ENCODE results near the gene C8B.
A peak's percentile ranks its signal among the peaks of the same experiment; 100 is the strongest.

C8B gene

GRCh38 chr1:56903778-56904177, 62.0 kb downstream of the C8B start:
- Histone ChIP-seq H3K36me3 (no peaks in the 10 kb centered on the region), H3K4me1 (peaks cover 9 to 25% (median 11%) of the 10 kb centered on the region in 10 experiments), H3K27me3 (no peaks in the 10 kb centered on the region), H4K20me1 (no peaks in the 10 kb centered on the region), H3K4me3 (no peak overlapping the region), H3K4me2 (peak overlapping the region in 1 of 11 experiments; percentile 15; a peak in 2 of 22 replicates), H3K27ac (no peak overlapping the region), H3K9ac (no peak overlapping the region), H3K9me3 (replicated peaks in 1 of 11) (no peaks in the 10 kb centered on the region)
- no peak for TF ChIP-seq Cebpa-rat (IDR thresholded peaks at IDR 0.05)

- H3K9me3 ChIP-seq (replicated peaks in 1 of 11) = no peaks in the 10 kb centered on the region
- H3K4me3 ChIP-seq = no peak overlapping the region
- TF ChIP-seq Cebpa-rat (IDR thresholded peaks at IDR 0.05) = no peak
- H4K20me1 ChIP-seq = no peaks in the 10 kb centered on the region
- no peaks in the 10 kb centered on the region for H3K36me3 ChIP-seq
- H3K4me1 ChIP-seq = peaks cover 0 to 15% (median 0%) of the 10 kb centered on the region in 10 experiments; a peak in 4 of 20 replicates
- H3K27me3 ChIP-seq = no peaks in the 10 kb centered on the region
- H3K27ac ChIP-seq = no peak overlapping the region
- H3K4me2 ChIP-seq = no peak overlapping the region
- no peak overlapping the region for H3K9ac ChIP-seq
Observed at GRCh38 chr1:56901716-56902115, 64.1 kb downstream of the C8B start.

GRCh38 chr1:56898879-56899278, 66.9 kb downstream of the C8B start:
- Histone ChIP-seq H3K4me3 (no peak overlapping the region), H3K4me2 (no peak overlapping the region), H3K9me3 (replicated peaks in 1 of 11) (no peaks in the 10 kb centered on the region), H3K9ac (no peak overlapping the region), H3K27ac (no peak overlapping the region), H3K4me1 (peaks cover 0 to 15% (median 0%) of the 10 kb centered on the region in 10 experiments; a peak in 4 of 20 replicates), H4K20me1 (no peaks in the 10 kb centered on the region), H3K27me3 (no peaks in the 10 kb centered on the region), H3K36me3 (no peaks in the 10 kb centered on the region)
- TF ChIP-seq Cebpa-rat (IDR thresholded peaks at IDR 0.05) = no peak

GRCh38 chr1:56898005-56898373, 67.8 kb downstream of the C8B start:
- no peaks in the 10 kb centered on the region for H3K27me3 ChIP-seq
- H3K4me1 ChIP-seq = peaks cover 0 to 8% (median 0%) of the 10 kb centered on the region in 10 experiments; a peak in 3 of 20 replicates
- no peaks in the 10 kb centered on the region for H3K9me3 ChIP-seq (replicated peaks in 1 of 11)
- H3K36me3 ChIP-seq = no peaks in the 10 kb centered on the region
- no peaks in the 10 kb centered on the region for H4K20me1 ChIP-seq
- no peak overlapping the region for H3K4me3 ChIP-seq
- H3K4me2 ChIP-seq = no peak overlapping the region
- no peak for TF ChIP-seq Cebpa-rat (IDR thresholded peaks at IDR 0.05)
- H3K27ac ChIP-seq = no peak overlapping the region
- no peak overlapping the region for H3K9ac ChIP-seq

- Histone ChIP-seq H3K36me3 (no peaks in the 10 kb centered on the region), H3K27ac (no peak overlapping the region), H3K27me3 (no peaks in the 10 kb centered on the region), H3K4me1 (peaks cover 0 to 2% (median 0%) of the 10 kb centered on the region in 10 experiments; a peak in 1 of 20 replicates), H3K9ac (no peak overlapping the region), H3K4me2 (no peak overlapping the region), H4K20me1 (no peaks in the 10 kb centered on the region), H3K4me3 (no peak overlapping the region), H3K9me3 (replicated peaks in 1 of 11) (no peaks in the 10 kb centered on the region)
- no peak for TF ChIP-seq Cebpa-rat (IDR thresholded peaks at IDR 0.05)
Observed at GRCh38 chr1:56897150-56898004, 68.4 kb downstream of the C8B start.

- H3K36me3 ChIP-seq = no peaks in the 10 kb centered on the region
- H3K4me3 ChIP-seq = no peak overlapping the region
- H3K27ac ChIP-seq = no peak overlapping the region
- H3K9ac ChIP-seq = no peak overlapping the region
- H3K4me1 ChIP-seq = no peaks in the 10 kb centered on the region
- no peak for TF ChIP-seq Cebpa-rat (IDR thresholded peaks at IDR 0.05)
- H3K27me3 ChIP-seq = no peaks in the 10 kb centered on the region
- H3K4me2 ChIP-seq = no peak overlapping the region
- no peaks in the 10 kb centered on the region for H4K20me1 ChIP-seq
- H3K9me3 ChIP-seq (replicated peaks in 1 of 11) = no peaks in the 10 kb centered on the region
Observed at GRCh38 chr1:56894014-56894413, 71.8 kb downstream of the C8B start.

GRCh38 chr1:56890229-56890628, 75.6 kb downstream of the C8B start:
- Histone ChIP-seq H3K9ac (no peak overlapping the region), H3K9me3 (replicated peaks in 1 of 11) (no peaks in the 10 kb centered on the region), H3K4me1 (no peaks in the 10 kb centered on the region), H3K4me3 (no peak overlapping the region), H3K27ac (no peak overlapping the region), H3K36me3 (no peaks in the 10 kb centered on the region), H3K27me3 (no peaks in the 10 kb centered on the region), H4K20me1 (no peaks in the 10 kb centered on the region), H3K4me2 (no peak overlapping the region)
- TF ChIP-seq Cebpa-rat (IDR thresholded peaks at IDR 0.05) = no peak

GRCh38 chr1:56881417-56881816, 84.4 kb downstream of the C8B start:
- Histone ChIP-seq H4K20me1 (no peaks in the 10 kb centered on the region), H3K27me3 (no peaks in the 10 kb centered on the region), H3K9me3 (replicated peaks in 1 of 11) (no peaks in the 10 kb centered on the region), H3K4me2 (no peak overlapping the region), H3K4me3 (no peak overlapping the region), H3K27ac (no peak overlapping the region), H3K4me1 (peaks cover 0 to 6% (median 0%) of the 10 kb centered on the region in 10 experiments; a peak in 1 of 20 replicates), H3K36me3 (no peaks in the 10 kb centered on the region), H3K9ac (no peak overlapping the region)
- TF ChIP-seq Cebpa-rat (IDR thresholded peaks at IDR 0.05) = no peak

- H3K4me1 ChIP-seq = peaks cover 0 to 6% (median 0%) of the 10 kb centered on the region in 10 experiments; a peak in 1 of 20 replicates
- H3K9ac ChIP-seq = no peak overlapping the region
- no peaks in the 10 kb centered on the region for H4K20me1 ChIP-seq
- H3K4me2 ChIP-seq = no peak overlapping the region
- H3K27me3 ChIP-seq = no peaks in the 10 kb centered on the region
- no peaks in the 10 kb centered on the region for H3K36me3 ChIP-seq
- H3K4me3 ChIP-seq = no peak overlapping the region
- no peak for TF ChIP-seq Cebpa-rat (IDR thresholded peaks at IDR 0.05)
- H3K27ac ChIP-seq = no peak overlapping the region
- no peaks in the 10 kb centered on the region for H3K9me3 ChIP-seq (replicated peaks in 1 of 11)
Observed at GRCh38 chr1:56880774-56881173, 85.0 kb downstream of the C8B start.
